GM12891 (cell line): ENCODE data around the gene MTREX.

Experiments
- DNase-seq: peaks from one replicate; pipeline ENCODE4 v3.0.0; 2011; ENCODE audit warnings: low spot score; ENCODE audit not compliant: insufficient read length
- FAIRE-seq: peaks from 2 replicates; lab custom pipeline; 2011; peaks lifted over from hg19 to GRCh38; lab: Jason Lieb, UNC
- PAX5 ChIP-seq: IDR thresholded peaks from 2 replicates; pipeline ENCODE4 v1.6.1; 2011; ENCODE audit warnings: low read length, moderate library complexity, mild to moderate bottlenecking; ENCODE audit not compliant: insufficient read depth, severe bottlenecking
- POLR2A ChIP-seq: IDR thresholded peaks from 2 replicates; pipeline ENCODE4 v1.6.1; 2011; ENCODE audit warnings: low read depth, low read length, control low read depth
- POLR2AphosphoS5 ChIP-seq: IDR thresholded peaks from 2 replicates; pipeline ENCODE4 v1.6.1; 2011; ENCODE audit warnings: low read depth, low read length, control low read depth
- POU2F2 ChIP-seq: IDR thresholded peaks from 2 replicates; pipeline ENCODE4 v1.6.1; 2011; ENCODE audit warnings: low read depth, mild to moderate bottlenecking, control low read depth, low read length, moderate library complexity
- SPI1 ChIP-seq: IDR thresholded peaks from 2 replicates; pipeline ENCODE4 v1.6.1; 2011; ENCODE audit warnings: low read depth, low read length, control low read depth
- TAF1 ChIP-seq: IDR thresholded peaks from 2 replicates; pipeline ENCODE4 v1.6.1; 2011; ENCODE audit warnings: low read depth, low read length, control low read depth

MTREX gene

DNA sequence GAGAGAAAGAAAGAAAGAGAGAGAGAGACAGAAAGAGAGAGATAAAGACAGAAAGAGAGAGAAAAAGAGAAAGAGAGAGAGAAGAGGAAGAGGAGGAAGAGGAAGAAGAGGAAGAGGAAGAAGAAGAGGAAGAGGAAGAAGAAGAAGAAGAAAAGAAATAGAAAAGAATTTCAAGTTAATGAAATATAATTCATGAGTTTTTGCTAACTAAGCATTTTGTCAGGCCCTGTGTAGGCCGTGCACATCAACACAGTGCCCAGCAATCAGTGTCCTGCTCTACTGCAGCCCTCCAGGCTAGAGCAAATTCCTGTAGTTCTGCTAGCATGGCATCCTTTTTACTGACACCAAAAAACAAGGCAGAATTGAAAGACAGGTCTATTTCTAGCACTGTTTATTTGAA is 164.9 kb downstream of the MTREX start:
- no peak for TF ChIP-seq SPI1
- TF ChIP-seq POLR2A, result no peak
- no peak for TF ChIP-seq POU2F2
- TF ChIP-seq TAF1, result no peak
- no peak for TF ChIP-seq POLR2AphosphoS5
- TF ChIP-seq PAX5, result no peak
- DNase-seq, result no peak
- no peak for FAIRE-seq
